ENCODE data around the gene STRIP1.
"Not testable (repeated sequence)": the region's sequence is repeated elsewhere in the genome, so short reads cannot be mapped to it uniquely, and the experiment has no call there.

The STRIP1 gene

DNA sequence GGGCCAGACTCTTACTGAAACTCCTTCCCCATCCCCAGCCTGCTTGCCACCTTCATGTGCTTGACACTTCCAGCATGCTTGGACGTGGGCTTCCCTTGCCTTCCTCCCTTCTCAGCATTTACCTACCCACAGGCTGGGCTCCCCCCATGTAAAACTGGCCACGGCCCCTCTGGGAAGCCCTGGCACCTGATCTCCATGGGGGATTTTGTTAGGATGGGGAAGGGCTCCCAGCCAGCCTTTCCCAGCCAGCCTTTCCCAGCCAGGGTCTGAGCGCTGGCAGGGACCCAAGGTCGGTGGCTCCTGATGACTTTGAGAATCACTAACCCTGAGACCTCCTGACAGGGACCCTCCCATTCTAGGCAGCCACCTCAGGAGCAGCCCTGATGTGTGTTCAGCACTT lies 29.4 kb downstream of the STRIP1 start:
- peaks cover 33% of the 10 kb centered on the region for H3K36me3 Mint-ChIP-seq (ENCODE audit: low read depth)

DNA sequence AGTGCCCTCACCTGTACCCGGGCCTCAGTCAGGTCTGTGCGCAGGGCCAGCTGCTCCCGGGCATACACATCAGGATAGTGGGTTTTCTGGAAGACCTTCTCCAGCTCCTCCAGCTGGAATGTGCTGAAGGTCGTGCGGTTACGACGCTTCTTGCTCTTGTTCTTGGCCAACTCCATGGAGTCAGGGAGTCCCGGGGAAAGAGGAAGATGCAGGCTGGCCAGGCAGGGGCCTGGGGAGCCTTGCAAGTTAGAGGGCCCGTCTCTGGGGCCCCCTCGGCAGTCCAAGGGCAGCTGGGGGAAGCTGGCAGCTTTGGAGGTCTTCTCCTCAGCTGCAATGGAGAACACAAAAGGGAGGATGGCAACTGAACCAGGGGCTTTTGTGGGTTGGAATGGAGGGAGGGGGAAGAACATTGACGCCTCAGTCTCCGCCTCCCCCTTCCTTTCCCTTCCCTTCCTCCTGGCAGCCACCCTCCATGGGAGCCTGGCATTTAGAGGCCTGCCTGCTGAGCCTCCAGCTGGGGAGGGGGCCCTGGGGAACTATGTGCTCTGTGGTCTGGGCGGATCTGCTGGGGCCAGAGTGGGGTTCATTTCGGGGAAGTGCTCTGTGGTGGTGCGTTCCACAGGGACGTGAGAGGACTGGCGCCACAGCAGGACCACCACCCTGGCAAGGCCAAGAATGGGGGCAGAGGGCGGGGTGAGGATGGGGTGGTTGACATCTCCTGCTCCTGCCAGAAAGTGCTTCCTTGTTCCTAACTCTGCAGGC lies 30.3 kb downstream of the STRIP1 start:
- intact Hi-C loops (cut with micrococcal nuclease), result no loop called here
- H3K9me3 Mint-ChIP-seq, result no peaks in the 10 kb centered on the region
- peaks cover 60% of the 10 kb centered on the region for H3K27me3 Mint-ChIP-seq
- H3K4me1 Mint-ChIP-seq (ENCODE audit: low read depth), result peaks cover 28% of the 10 kb centered on the region
- no peak overlapping the region for H3K27ac Mint-ChIP-seq
- peaks cover 24% of the 10 kb centered on the region for H3K36me3 Mint-ChIP-seq (ENCODE audit: low read depth)
- no peak overlapping the region for H3K4me3 Mint-ChIP-seq

More for the DNA sequence above, 29.4 kb downstream of the STRIP1 start:
- Mint-ChIP-seq H3K27ac (no peak overlapping the region), H3K9me3 (no peaks in the 10 kb centered on the region), H3K4me3 (no peak overlapping the region), H3K4me1 (ENCODE audit: low read depth) (peaks cover 20% of the 10 kb centered on the region), H3K27me3 (peaks cover 50% of the 10 kb centered on the region)
- intact Hi-C loops (cut with micrococcal nuclease), result no loop called here

DNA sequence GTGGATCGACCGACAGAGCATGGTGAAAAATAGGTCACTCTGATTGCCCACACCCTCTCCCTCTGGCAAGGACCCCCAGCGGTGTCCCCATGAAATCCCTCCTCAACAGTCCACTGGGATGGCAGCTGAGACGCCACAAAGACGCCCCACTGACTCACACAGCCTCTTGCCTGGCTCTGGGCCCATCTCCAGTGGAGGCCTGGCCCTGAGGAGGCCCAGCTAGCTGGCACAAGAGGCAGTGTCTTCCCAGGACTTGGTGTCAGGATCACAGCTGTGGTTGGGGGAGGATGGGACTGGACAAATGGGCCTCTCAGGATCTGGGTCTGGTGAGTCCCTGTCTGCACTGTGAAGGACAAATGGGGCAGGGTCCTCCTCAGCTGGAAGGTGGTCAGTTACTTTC lies 31.4 kb downstream of the STRIP1 start:
- Mint-ChIP-seq H3K9me3 (no peaks in the 10 kb centered on the region), H3K27me3 (peaks cover 67% of the 10 kb centered on the region), H3K36me3 (ENCODE audit: low read depth) (peaks cover 15% of the 10 kb centered on the region), H3K4me1 (ENCODE audit: low read depth) (peaks cover 33% of the 10 kb centered on the region), H3K27ac (no peak overlapping the region), H3K4me3 (no peak overlapping the region)
- intact Hi-C loops (cut with micrococcal nuclease), result no loop called here

DNA sequence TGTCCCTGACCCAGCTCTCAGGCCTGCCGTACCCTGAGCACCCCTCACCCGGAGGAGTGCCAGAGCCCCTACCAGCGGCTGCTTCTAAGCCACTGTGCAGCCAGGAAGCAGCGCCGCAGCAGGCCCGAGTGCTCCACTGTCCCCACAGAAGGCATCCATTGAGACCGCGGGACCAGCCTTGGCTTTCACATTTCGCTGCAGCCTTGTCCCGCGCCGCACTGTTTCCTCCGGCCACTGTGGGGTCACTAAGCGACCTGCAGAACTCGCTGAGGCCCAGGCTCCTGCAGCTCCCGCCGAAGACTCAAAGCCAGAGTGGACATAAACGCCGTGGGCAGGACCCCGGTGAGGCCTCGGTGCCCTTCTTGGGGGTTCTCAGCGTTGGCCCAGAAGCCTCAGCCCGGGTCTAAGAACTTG lies 33.1 kb downstream of the STRIP1 start:
- intact Hi-C loops (cut with micrococcal nuclease), result no loop called here
- no peak overlapping the region for H3K27ac Mint-ChIP-seq
- peak overlapping the region; percentile 72 for H3K4me3 Mint-ChIP-seq
- H3K9me3 Mint-ChIP-seq, result no peaks in the 10 kb centered on the region
- no peaks in the 10 kb centered on the region for H3K36me3 Mint-ChIP-seq (ENCODE audit: low read depth)
- peaks cover 33% of the 10 kb centered on the region for H3K4me1 Mint-ChIP-seq (ENCODE audit: low read depth)
- peaks cover 84% of the 10 kb centered on the region for H3K27me3 Mint-ChIP-seq

DNA sequence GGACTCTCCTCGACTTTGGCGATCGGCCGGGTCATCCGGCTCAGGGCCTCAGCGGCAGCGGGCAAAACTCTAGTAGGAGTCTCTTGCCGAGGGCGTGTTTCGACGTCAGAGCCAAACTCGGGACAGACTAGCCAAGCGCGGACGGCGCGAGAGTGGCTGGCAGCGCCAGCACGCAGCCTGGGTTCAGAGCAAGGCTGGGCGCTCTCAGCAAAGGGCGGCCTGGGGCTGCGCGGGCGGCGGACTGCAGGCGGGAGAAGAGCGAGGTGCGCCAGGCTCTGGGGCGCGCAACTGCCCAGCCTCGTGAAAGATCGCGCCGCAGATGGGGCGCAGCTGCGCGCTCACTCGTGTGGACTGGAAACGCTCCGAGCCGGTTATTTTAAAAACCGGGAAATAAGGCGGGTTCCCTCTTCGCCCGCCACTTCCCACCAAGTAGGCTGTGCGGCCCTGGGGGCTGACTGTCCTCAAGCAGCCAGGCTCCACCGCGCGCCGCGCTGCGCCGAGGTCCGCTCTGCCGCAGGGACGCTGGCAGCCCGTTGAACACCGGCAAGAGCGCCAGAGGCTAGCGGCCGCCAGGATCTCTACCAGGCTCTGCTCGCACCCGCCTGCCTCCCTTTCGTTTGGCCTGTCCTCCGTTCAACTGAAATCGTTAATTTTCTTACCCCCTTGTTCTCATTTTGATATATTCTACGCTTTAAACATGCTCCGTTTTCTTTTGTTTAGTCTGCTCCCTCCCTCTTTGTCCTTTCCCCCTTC lies 33.6 kb downstream of the STRIP1 start:
- H3K9me3 Mint-ChIP-seq, result no peaks in the 10 kb centered on the region
- H3K36me3 Mint-ChIP-seq (ENCODE audit: low read depth), result no peaks in the 10 kb centered on the region
- peaks cover 88% of the 10 kb centered on the region for H3K27me3 Mint-ChIP-seq
- intact Hi-C loops (cut with micrococcal nuclease), result loop anchor here (2.0 kb wide), 1 partner anchor 17 kb away; no protein-coding TSS in a partner anchor
- H3K27ac Mint-ChIP-seq, result peak overlapping the region; percentile 65
- peak overlapping the region; percentile 72 for H3K4me3 Mint-ChIP-seq
- peaks cover 33% of the 10 kb centered on the region for H3K4me1 Mint-ChIP-seq (ENCODE audit: low read depth)

DNA sequence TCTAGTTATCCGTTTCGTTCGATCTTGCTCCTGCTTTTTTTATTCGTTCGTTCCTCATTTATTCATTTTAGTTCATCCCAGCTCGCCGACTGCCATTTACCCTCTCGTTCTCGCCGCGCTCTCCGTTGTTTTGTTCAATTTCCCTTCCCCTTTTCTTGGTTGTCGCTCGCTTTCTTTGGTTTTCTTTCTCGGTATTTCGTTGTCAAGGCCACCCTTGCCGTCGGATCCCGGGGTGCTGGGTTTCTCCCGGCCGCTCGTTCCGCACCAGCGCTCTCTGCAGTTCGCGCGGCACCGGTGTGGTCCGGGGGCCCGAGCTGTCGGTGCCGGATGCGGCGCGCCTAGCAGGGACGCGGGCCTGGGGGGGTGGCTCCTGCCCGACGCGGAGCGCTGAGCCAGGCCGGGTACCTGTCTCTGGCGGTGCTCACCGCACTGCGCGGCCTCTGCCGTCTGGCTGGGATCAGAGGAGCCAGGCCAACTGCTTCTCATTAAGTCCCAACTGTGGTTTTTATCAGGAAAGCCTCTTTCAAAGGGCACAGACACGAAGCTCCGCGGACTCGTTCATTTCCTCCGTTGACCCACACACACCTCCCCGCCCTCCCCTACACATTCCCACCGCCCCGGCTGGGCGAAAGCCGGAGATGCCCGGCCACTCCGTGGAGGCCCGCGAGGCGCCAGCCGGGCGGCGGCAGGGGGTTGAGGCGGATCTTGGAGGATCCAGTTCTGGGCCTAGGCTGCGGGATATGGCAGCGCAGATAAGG lies 34.4 kb downstream of the STRIP1 start:
- intact Hi-C loops (cut with micrococcal nuclease), result loop anchor here (2.0 kb wide), 1 partner anchor 16 kb away; no protein-coding TSS in a partner anchor

DNA sequence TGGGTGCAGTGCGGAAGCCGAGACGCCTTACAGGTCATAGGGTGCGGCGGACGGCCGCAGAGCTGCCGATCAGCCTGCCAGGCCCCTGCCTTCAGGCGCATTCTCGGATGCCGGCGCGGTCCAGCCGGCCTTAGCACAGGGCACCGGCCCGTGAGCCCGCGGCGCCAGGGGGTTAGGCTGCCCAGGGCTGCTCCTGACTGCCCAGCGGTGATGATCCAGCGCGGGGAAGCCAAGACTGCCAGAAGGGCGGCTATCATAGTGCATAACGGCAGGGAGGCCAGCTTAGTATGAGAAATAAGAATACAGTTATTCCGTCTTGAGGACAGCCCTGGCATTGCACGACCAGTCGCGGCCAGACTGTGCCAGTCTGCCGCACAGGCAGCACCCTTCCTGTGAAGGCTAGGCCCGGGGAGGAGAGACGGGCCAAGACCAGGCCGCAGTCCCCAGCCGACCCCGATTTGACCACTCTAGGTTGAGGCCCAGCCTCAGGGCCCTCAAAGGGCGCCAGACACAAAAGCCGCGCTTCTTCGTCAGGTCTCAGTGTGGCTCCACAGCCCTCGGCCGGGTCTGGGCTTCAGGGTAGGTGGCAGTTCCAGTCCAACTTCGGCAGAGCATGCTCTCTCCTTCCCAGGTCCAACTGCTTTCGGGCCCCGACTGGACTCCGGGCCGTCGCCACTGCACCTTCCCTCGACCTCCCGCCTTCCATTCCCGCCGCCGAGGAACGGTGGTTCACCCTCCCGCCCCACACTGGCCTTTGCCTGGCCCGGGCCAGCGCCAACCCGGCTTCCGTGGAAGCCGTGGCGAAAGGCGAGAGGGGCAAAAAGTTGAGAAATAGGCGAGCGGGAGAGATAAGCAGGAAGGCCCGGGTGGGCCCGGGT lies 35.2 kb downstream of the STRIP1 start:
- Mint-ChIP-seq H3K9me3 (no peaks in the 10 kb centered on the region), H3K27ac (peak overlapping the region; percentile 19), H3K4me1 (ENCODE audit: low read depth) (peaks cover 31% of the 10 kb centered on the region), H3K27me3 (peaks cover 86% of the 10 kb centered on the region), H3K4me3 (peak overlapping the region; percentile 72), H3K36me3 (ENCODE audit: low read depth) (no peaks in the 10 kb centered on the region)
- intact Hi-C loops (cut with micrococcal nuclease), result loop anchor here (2.0 kb wide), 1 partner anchor 15 kb away; no protein-coding TSS in a partner anchor

More for the DNA sequence above, 34.4 kb downstream of the STRIP1 start:
- Mint-ChIP-seq H3K4me1 (ENCODE audit: low read depth) (peaks cover 33% of the 10 kb centered on the region), H3K9me3 (no peaks in the 10 kb centered on the region), H3K36me3 (ENCODE audit: low read depth) (no peaks in the 10 kb centered on the region), H3K27me3 (peaks cover 90% of the 10 kb centered on the region), H3K4me3 (peak overlapping the region; percentile 72), H3K27ac (peak overlapping the region; percentile 65)

DNA sequence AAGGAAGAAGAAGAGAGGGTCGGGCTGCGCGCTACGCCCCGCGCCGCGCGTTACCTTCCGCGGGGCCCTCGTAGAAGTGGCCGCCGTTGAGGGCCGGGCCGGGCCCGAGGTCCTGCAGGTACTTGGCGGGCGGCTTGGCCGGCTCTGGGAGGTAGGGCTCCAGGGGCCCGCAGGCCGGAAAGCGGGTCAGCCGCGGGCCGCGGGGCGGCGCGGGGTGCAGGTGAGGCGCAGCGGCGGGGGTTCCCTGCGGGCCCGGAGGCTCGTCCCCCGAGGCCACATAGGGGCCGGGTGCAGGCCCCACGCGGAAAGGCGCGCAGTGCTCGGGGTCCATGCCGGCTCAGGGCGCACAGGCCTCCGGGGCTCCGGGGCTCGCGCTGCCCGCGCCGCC lies 35.9 kb downstream of the STRIP1 start:
- peak overlapping the region; percentile 19 for H3K27ac Mint-ChIP-seq
- no peaks in the 10 kb centered on the region for H3K36me3 Mint-ChIP-seq (ENCODE audit: low read depth)
- intact Hi-C loops (cut with micrococcal nuclease), result no loop called here
- H3K4me3 Mint-ChIP-seq, result peak overlapping the region; percentile 72
- H3K27me3 Mint-ChIP-seq, result peaks cover 83% of the 10 kb centered on the region
- no peaks in the 10 kb centered on the region for H3K9me3 Mint-ChIP-seq
- peaks cover 28% of the 10 kb centered on the region for H3K4me1 Mint-ChIP-seq (ENCODE audit: low read depth)

DNA sequence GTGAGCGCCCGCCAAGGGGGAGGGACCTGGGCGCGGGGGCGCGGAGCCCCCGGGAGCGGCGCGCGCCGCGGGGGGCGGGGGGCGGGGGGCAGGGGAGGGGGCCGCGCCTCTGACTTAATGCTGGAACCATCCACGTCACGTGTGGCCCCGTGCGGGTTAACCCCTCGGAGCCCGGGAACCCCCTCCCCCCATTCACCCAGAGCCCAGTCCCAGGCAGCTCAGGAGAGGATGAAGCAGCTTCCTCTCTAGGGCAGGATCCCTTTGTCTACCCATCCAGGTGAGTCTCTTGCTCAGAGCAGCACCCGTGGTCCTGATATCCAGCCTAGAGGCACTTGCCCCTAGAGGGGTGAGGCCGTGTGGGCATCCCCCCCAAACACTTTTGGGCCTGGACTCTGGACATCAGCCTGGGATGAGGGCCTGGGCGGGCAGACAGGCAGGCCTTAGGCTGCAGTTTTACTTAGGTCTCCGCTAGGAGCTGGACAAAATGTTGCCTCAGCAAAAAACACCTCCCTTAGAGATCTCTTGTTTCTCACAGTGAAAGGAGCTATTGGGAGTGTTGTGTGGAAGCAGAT lies 36.3 kb downstream of the STRIP1 start, which contains the start of gene ALX3:
Gene ALX3 (minus strand): TSS at position 2 of the 572 bp plus-strand sequence. CDS start 60 bp downstream, outside the sequence.
- H3K36me3 Mint-ChIP-seq (ENCODE audit: low read depth), result no peaks in the 10 kb centered on the region
- peak within 1 kb of the TSS; percentile 72 for H3K4me3 Mint-ChIP-seq
- peak within 1 kb of the TSS; percentile 19 for H3K27ac Mint-ChIP-seq
- H3K4me1 Mint-ChIP-seq (ENCODE audit: low read depth), result peaks cover 28% of the 10 kb centered on the region
- H3K27me3 Mint-ChIP-seq, result peaks cover 81% of the 10 kb centered on the region
- intact Hi-C loops (cut with micrococcal nuclease), result no loop called here
- H3K9me3 Mint-ChIP-seq, result no peaks in the 10 kb centered on the region

DNA sequence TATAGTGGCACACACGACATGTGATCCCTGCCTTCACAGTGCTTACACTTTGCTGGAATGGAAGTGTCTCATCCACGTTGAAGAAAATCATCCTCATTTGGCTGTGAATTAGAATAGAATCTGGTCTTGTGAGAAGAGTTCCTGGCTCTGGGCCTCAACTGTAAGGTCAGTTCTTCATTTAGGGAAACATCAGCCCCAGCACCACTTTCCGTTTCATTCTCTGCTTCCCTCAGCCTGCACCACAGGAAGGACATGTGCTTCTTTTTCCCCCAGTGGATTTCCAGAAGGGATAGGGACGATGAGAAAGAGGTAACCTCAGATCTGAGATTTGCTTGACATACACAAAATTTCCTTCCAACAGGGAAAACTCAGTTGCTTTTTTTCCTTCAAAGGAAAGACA lies 39.7 kb downstream of the STRIP1 start:
- H3K27me3 Mint-ChIP-seq, result peaks cover 70% of the 10 kb centered on the region
- no peaks in the 10 kb centered on the region for H3K9me3 Mint-ChIP-seq
- intact Hi-C loops (cut with micrococcal nuclease), result no loop called here
- peaks cover 11% of the 10 kb centered on the region for H3K4me1 Mint-ChIP-seq (ENCODE audit: low read depth)
- no peak overlapping the region for H3K27ac Mint-ChIP-seq
- no peaks in the 10 kb centered on the region for H3K36me3 Mint-ChIP-seq (ENCODE audit: low read depth)
- no peak overlapping the region for H3K4me3 Mint-ChIP-seq

DNA sequence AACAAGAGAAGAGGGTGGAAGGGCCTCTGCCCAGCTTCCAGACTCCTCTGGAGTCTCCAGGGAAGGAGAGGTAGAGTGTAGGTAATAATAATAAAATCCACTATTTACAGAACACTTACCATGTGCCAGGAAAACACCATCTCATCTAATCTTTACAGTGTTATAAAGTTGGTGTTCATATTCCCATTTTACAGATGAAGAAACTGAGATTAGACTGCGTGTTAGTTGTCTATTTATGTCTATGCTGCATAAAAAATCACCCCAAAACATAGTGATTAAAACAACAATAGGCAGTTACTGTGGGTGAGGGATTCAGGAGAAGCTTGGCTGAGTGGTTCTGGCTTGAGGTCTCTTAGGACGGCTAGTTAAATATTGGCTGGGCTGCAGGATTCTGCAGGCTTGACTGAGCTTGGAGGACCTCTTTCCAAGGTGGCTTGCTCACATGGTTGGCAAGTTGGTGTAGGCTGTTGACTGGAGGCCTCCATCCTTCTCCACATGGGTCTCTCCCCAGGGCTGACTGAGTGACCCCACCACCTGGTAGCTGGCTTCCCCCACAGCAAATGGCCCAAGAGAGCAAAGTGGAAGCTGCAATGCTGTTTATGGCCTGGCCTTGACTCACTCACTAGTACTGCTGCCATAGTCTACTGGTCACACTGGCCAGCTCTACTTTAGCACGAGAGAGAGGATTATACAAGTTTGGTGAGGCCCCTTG lies 42.5 kb downstream of the STRIP1 start:
- intact Hi-C loops (cut with micrococcal nuclease), result no loop called here
- Mint-ChIP-seq H3K9me3 (no peaks in the 10 kb centered on the region), H3K4me1 (ENCODE audit: low read depth) (peaks cover 5% of the 10 kb centered on the region), H3K4me3 (no peak overlapping the region), H3K27ac (no peak overlapping the region), H3K36me3 (ENCODE audit: low read depth) (no peaks in the 10 kb centered on the region), H3K27me3 (peaks cover 60% of the 10 kb centered on the region)

DNA sequence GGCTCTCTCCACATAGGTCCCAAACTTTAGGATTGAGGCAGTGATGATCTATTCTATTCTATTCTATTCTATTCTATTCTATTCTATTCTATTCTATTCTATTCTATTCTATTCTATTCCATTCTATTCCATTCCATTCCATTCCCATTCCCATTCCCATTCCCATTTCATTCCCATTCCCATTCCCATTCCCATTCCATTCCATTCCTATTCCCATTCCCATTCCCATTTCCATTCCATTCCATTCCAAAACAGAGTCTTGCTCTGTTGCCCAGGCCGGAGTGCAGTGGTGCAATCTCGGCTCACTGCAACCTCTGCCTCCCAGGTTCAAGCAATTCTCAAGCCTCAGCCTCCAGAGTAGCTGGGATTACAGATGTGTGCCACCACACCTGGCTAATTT lies 45.6 kb downstream of the STRIP1 start:
- H3K27ac Mint-ChIP-seq; H3K4me3 Mint-ChIP-seq; intact Hi-C loops (cut with micrococcal nuclease); H3K36me3 Mint-ChIP-seq (ENCODE audit: low read depth); H3K9me3 Mint-ChIP-seq: not testable (repeated sequence)
- Mint-ChIP-seq H3K4me1 (ENCODE audit: low read depth) (peaks cover 25% of the 10 kb centered on the region), H3K27me3 (peaks cover 65% of the 10 kb centered on the region)
